ENCODE data around the gene PIWIL1.

PIWIL1 gene

DNA sequence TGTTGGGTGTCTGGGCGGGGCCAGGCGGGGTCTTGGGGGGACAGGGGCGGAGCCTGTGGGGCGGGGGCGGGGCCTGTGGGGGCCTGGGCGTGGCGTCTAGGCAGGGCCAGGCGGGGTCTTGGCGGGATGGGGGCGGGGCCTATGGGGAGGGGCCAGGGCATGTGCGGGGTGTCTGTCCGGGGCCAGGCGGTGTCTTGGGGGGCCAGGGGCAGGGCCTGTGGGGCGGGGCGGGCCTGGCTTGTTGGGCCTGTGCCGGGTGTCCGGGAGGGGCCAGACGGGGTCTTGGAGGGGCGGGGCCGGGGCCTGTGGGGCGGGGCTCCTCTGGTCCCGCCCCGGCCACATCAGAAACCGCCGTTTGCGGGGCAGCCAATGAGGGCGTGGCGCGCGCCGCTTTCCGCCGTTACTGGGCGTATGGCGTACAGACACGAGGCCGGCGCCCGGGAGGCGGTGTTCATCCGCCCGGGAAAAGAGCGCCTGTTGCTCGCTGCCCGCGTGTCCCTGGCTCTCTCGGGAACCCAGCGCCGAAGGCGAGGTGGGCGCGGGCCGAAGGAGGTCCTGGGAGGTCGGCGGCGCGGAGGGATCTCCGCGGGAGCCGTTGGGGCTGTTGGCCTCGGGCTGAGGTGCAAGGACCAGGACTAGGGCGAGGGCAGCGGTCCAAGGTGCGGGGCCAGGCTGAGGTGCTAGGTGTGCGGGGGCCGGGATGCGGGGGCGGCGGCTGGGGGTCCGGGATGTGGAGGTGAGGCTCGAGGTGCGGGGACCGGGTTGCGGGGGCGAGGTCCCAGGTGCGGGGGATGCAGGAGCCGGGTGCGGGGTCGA lies at the start of gene PIWIL1:
TSS of gene PIWIL1 (plus strand) at position 400 of the 816 bp plus-strand sequence. CDS start 4,705 bp downstream, outside the sequence.
- Mint-ChIP-seq H3K27me3 (peaks cover 22 to 31% of the 10 kb centered on the region in 2 donors), H3K27ac (no peak within 1 kb of the TSS), H3K36me3 (no peaks in the 10 kb centered on the region), H3K4me3 (no peak within 1 kb of the TSS), H3K9me3 (no peaks in the 10 kb centered on the region), H3K4me1 (no peaks in the 10 kb centered on the region)
- DNase-seq (no peak), ATAC-seq (replicated peaks) (no peak)

DNA sequence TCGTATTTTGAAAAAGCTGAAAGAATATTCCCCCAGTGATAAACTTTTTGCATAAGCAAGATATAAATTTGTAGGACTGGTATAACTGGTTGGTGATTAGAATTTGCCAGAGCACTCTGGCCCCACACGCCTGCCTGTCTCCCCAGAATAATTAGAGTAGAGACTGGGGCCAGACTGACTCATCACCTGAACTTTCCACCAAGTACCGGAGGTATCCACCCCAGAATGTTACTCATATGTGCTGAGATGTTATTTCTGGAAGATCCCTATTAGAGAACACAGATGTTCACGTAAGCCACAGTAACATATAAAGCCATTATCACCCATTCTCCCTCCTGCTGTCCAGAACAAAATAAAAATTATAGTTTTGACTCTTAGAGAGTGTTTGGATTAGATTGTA lies 49.5 kb upstream of the PIWIL1 start:
- no peaks in the 10 kb centered on the region for H3K4me1 Mint-ChIP-seq
- H3K27me3 Mint-ChIP-seq: peaks cover 3 to 4% of the 10 kb centered on the region in 2 donors
- DNase-seq (no peak), ATAC-seq (replicated peaks) (no peak)
- H3K27ac Mint-ChIP-seq: no peak overlapping the region
- H3K9me3 Mint-ChIP-seq: peaks cover 9 to 27% of the 10 kb centered on the region in 2 donors
- no peak overlapping the region for H3K4me3 Mint-ChIP-seq
- H3K36me3 Mint-ChIP-seq: no peaks in the 10 kb centered on the region

DNA sequence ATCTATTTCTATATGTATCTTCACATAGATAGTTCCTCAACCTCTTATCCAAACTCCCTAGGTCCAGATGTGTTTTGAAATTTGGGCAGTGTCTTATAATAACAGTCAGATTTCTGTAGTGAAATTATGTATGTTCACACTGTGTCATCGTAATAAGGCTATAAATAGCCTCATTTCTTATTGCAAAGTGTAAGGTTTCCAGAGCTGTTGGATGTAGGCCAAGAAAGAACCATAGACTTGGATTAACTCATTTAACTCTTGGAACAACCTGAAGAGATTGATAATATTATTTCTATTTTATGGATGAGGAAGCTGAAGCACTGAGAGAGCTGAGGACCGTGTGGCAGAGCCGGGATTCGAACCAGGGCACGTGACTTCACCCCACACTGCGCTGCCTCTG lies 49.0 kb upstream of the PIWIL1 start:
- Mint-ChIP-seq H3K4me3 (no peak overlapping the region), H3K36me3 (no peaks in the 10 kb centered on the region), H3K27ac (no peak overlapping the region), H3K9me3 (peaks cover 11 to 29% of the 10 kb centered on the region in 2 donors), H3K4me1 (no peaks in the 10 kb centered on the region), H3K27me3 (peaks cover 3 to 4% of the 10 kb centered on the region in 2 donors)
- DNase-seq (no peak), ATAC-seq (replicated peaks) (no peak)

DNA sequence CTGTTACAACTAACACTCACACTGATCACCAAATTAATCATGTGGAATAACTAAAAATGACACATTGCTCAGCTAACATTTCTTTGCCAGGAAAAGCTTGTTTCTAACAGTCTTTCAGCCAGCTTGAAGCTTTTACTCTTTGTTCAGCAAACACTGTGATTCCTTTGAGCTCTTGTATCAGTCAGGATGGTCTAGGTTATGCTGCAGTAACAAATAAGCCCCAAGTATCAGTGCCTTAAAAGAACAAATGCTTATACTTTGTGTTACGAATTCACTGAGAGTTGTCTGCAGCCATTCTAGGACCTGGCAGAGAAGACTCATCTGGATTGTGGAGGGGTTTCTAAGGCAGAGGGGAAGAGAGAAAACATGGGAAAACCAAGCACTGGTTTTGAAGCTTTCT lies 47.6 kb upstream of the PIWIL1 start:
- Mint-ChIP-seq H3K4me1 (no peaks in the 10 kb centered on the region), H3K9me3 (peaks cover 9 to 21% of the 10 kb centered on the region in 2 donors), H3K27ac (no peak overlapping the region), H3K36me3 (no peaks in the 10 kb centered on the region), H3K4me3 (no peak overlapping the region), H3K27me3 (peaks cover 3 to 4% of the 10 kb centered on the region in 2 donors)
- no peak for ATAC-seq (replicated peaks)
- DNase-seq: no peak

DNA sequence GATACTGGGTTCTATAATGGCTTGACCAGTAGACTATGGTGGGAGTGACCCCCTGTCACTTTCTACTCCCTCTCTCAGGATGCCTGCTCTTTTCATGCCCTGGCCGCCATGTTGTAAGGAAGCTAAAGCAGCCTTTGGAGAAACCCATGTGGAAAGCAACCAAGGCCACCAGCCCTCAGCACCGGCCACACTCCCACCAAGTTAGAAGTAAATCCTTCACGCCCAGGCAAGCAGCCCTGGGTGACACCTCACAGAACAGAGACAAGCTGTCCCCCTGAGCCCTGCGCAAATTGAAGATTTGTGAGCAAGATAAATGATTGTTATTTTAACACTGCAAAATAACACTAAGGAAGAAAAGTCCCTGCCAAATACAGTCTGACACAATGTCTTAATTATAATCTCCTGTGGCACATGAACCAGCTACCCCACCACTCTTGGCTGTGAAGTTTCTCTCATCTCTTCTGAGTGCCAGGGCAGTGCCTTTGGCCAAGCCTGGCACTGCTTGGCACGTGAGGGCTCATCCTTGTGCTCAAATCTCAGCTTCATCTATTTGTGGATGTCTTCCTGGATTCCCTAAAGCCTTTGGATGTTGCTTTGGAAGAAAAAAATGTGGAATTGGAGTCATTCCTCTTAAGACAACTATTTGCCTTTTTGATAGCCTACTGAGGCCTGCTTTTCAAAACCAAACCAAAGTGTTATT lies 39.2 kb upstream of the PIWIL1 start:
- H3K4me3 Mint-ChIP-seq: no peak overlapping the region
- H3K27me3 Mint-ChIP-seq: peaks cover 0 to 5% of the 10 kb centered on the region in 2 donors
- no peaks in the 10 kb centered on the region for H3K36me3 Mint-ChIP-seq
- DNase-seq: no peak
- H3K4me1 Mint-ChIP-seq: no peaks in the 10 kb centered on the region
- peaks cover 8 to 14% of the 10 kb centered on the region in 2 donors for H3K9me3 Mint-ChIP-seq
- no peak for ATAC-seq (replicated peaks)
- H3K27ac Mint-ChIP-seq: no peak overlapping the region

DNA sequence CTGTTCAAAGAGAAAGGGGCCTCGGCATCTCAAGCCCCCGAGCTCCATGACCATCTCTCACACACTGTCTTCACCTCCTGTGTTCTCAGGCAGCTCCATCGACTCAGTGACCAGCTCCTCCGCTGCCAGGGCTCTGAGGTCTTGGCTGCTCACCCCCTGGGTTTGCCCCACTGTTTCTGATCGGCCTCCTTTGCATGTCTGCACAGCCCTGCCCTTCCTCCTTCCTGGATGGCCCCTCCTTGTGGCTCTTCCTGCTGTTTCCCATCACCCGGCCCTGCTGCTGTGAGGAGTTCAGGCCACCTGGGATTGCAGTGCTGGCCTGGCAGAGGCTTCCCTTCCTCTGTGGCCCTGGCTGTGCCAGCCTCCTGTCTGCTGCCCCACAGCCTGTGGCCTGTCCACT lies 38.1 kb upstream of the PIWIL1 start:
- Mint-ChIP-seq H3K4me1 (no peaks in the 10 kb centered on the region), H3K9me3 (peaks cover 8 to 14% of the 10 kb centered on the region in 2 donors), H3K27me3 (peaks cover 0 to 5% of the 10 kb centered on the region in 2 donors), H3K36me3 (no peaks in the 10 kb centered on the region), H3K4me3 (no peak overlapping the region), H3K27ac (no peak overlapping the region)
- ATAC-seq (replicated peaks): no peak
- no peak for DNase-seq

DNA sequence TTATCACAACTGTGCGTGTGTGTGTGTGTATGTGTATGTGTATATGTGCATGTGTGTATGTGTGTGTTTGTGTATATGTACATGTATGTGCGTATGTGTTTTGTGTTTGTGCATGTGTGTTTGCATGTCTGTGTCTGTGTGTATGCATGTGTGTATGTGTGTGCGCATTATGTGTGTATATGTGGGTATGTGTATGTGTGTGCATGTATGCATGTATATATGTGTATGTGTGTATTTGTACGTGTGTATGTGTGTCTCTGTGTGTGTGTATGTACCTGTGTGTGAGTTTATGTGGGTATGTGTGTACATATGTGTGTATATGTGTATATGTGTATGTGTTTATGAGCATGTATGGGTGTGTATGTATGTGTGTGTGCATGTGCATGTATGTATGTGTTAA lies 37.6 kb upstream of the PIWIL1 start:
- H3K4me1 Mint-ChIP-seq: no peaks in the 10 kb centered on the region
- peaks cover 8 to 14% of the 10 kb centered on the region in 2 donors for H3K9me3 Mint-ChIP-seq
- H3K27ac Mint-ChIP-seq: no peak overlapping the region
- H3K4me3 Mint-ChIP-seq: peak overlapping the region in 1 of 2 donors; percentile 43
- H3K27me3 Mint-ChIP-seq: peaks cover 0 to 5% of the 10 kb centered on the region in 2 donors
- ATAC-seq (replicated peaks): no peak
- no peaks in the 10 kb centered on the region for H3K36me3 Mint-ChIP-seq
- no peak for DNase-seq

DNA sequence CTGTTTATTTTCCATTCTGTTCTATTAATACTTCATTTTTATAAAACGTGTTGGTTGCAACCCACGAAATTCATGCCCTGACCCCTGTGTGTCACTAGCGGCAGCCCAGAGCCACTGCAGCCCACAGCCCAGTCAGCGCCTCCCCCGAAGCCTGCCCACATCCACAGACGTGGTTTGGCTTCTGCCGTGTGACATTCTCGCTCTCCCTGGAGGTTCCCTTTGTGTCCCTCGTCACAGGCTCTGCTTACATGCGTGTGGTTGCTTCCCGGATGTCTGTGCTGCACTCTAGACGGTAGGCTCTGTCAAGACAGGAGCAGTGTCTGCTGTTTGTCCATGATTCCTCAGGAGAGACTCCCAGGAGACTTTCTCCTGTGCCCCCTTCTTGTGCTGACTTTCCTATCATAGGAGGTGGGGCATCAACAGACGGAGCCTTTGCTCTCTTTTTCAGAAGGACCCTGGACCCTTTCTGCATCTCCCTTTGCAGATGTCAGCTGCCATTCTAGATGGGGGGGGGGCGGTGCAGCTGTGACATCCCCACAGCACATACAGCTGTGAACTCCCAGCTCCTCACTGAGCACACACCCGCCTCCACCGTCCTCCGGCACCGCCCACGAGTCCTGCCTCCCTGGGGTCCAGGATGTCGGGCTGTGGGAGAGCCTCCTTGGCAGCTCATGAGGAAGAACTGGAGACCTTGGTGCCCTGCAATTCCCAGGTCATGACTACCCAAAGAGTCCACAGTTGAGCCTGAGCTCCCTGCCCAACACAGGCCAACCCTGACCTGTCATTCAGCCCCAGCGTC lies 36.8 kb upstream of the PIWIL1 start:
- no peak overlapping the region for H3K4me3 Mint-ChIP-seq
- no peaks in the 10 kb centered on the region for H3K36me3 Mint-ChIP-seq
- H3K9me3 Mint-ChIP-seq: peaks cover 8 to 14% of the 10 kb centered on the region in 2 donors
- no peak for ATAC-seq (replicated peaks)
- H3K4me1 Mint-ChIP-seq: no peaks in the 10 kb centered on the region
- DNase-seq: no peak
- H3K27ac Mint-ChIP-seq: no peak overlapping the region
- peaks cover 0 to 5% of the 10 kb centered on the region in 2 donors for H3K27me3 Mint-ChIP-seq

DNA sequence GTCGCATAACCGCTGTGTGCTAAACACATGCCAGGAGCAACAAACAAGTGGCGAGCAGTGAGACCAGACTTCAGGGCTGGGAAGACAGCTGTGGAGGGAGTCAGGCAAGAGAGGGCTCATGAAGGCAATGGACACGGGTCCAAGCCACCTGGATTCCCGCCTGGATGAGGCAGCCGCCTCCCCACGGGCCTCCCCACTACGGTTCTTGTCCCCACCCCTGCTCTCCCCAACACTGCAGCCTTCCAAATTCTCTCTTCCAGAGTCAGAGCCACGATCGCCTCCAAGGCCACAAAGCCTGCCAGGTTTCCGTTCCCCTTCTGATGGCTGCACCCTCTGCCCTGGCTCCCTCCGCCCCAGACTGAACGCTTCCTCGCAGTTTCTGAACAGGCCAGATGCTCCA lies 36.1 kb upstream of the PIWIL1 start:
- peaks cover 8 to 14% of the 10 kb centered on the region in 2 donors for H3K9me3 Mint-ChIP-seq
- no peaks in the 10 kb centered on the region for H3K4me1 Mint-ChIP-seq
- peaks cover 0 to 5% of the 10 kb centered on the region in 2 donors for H3K27me3 Mint-ChIP-seq
- H3K27ac Mint-ChIP-seq: no peak overlapping the region
- ATAC-seq (replicated peaks) (no peak), DNase-seq (no peak)
- H3K4me3 Mint-ChIP-seq: no peak overlapping the region
- no peaks in the 10 kb centered on the region for H3K36me3 Mint-ChIP-seq

DNA sequence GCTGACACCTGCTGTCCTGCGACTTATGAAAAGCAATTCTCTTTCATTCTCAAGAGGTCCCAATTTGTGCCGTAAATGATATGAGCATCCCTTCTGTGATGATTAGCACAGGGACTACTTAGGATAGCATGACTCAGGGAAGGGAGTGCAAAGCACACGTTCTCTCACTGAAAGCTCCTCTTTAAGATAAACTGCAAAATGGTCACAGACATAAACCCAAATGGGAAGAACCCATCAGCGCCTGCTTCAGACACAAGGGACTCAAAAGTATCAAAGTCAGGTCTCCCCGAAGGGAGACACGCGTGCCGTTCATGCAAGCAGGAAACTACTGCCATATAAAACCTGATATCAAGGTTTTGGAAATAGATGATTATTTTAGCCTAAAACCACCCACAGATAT lies 33.9 kb upstream of the PIWIL1 start:
- H3K36me3 Mint-ChIP-seq: no peaks in the 10 kb centered on the region
- no peak for DNase-seq
- peaks cover 0 to 5% of the 10 kb centered on the region in 2 donors for H3K27me3 Mint-ChIP-seq
- H3K4me1 Mint-ChIP-seq: no peaks in the 10 kb centered on the region
- no peak overlapping the region for H3K27ac Mint-ChIP-seq
- H3K4me3 Mint-ChIP-seq: no peak overlapping the region
- H3K9me3 Mint-ChIP-seq: peaks cover 8 to 11% of the 10 kb centered on the region in 2 donors
- no peak for ATAC-seq (replicated peaks)

DNA sequence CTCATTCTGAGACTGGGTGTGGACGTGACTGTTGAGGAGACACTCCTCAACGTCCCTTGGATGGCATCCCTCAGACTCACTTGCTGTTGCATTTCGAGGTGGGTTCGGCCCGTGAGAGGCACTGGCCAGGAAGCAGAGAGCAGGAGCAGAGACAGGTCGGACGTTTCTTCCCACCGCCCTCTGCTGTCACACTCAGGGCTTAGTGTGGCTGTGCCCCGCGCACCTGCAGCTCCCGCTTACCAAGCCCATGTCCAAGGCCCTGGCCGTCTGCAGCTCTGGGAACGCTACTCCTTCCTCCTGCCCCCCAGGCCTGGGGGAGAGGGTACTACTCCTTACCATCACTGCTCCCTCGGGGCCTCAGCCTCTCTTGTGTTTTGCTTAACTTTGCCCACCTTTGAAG lies 29.8 kb upstream of the PIWIL1 start:
- no peaks in the 10 kb centered on the region for H3K36me3 Mint-ChIP-seq
- H3K4me1 Mint-ChIP-seq: no peaks in the 10 kb centered on the region
- no peak overlapping the region for H3K27ac Mint-ChIP-seq
- no peak for ATAC-seq (replicated peaks)
- peaks cover 0 to 6% of the 10 kb centered on the region in 2 donors for H3K27me3 Mint-ChIP-seq
- no peak overlapping the region for H3K4me3 Mint-ChIP-seq
- H3K9me3 Mint-ChIP-seq: peaks cover 0 to 2% of the 10 kb centered on the region in 2 donors
- DNase-seq: no peak

DNA sequence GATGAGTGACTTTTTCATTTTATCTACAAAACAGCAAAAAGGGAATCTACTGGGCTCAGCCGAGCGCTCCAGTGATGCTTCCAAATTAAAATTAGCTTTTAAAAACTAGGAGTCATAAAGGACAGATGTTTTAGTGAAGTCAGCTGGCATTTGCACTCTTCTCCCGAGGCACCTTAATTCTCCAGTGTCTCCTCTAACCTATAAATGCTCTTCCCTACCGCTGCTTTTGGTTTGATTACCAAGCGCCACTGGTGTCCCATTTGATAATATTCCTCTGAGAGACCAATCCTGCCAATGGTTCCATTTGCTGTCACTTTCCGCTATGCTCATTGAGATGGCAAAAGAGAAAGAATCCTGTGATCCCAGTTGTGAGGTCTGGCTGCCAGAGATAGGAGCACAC lies 29.3 kb upstream of the PIWIL1 start:
- no peak overlapping the region for H3K4me3 Mint-ChIP-seq
- DNase-seq: no peak
- no peaks in the 10 kb centered on the region for H3K9me3 Mint-ChIP-seq

DNA sequence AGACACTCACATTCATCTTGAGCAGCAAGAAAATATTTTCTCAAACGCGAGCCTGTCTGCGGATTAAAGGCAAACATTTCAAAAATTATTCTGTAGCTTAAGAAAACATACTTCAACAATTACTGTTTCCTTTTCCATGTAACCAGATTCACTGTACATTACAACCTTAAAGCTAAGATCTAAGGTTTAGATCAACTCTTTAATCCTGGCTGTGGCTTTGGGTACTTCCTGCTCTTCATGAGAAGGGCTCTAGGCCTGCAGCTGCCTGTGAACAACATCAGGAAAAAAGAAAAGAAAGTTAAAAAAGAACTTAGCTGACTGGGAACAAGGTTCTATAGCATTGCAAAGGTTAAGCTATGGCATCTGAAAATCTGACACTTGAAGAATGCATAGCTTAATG lies 21.4 kb upstream of the PIWIL1 start:
- no peak overlapping the region for H3K4me3 Mint-ChIP-seq
- DNase-seq (no peak), ATAC-seq (replicated peaks) (no peak)
- H3K9me3 Mint-ChIP-seq: peaks cover 4 to 5% of the 10 kb centered on the region in 2 donors
- no peaks in the 10 kb centered on the region for H3K36me3 Mint-ChIP-seq
- H3K4me1 Mint-ChIP-seq: no peaks in the 10 kb centered on the region
- peaks cover 0 to 6% of the 10 kb centered on the region in 2 donors for H3K27me3 Mint-ChIP-seq
- no peak overlapping the region for H3K27ac Mint-ChIP-seq

More for the DNA sequence above, 29.3 kb upstream of the PIWIL1 start:
- Mint-ChIP-seq H3K36me3 (no peaks in the 10 kb centered on the region), H3K4me1 (no peaks in the 10 kb centered on the region), H3K27me3 (peaks cover 0 to 6% of the 10 kb centered on the region in 2 donors), H3K27ac (no peak overlapping the region)
- ATAC-seq (replicated peaks): no peak

DNA sequence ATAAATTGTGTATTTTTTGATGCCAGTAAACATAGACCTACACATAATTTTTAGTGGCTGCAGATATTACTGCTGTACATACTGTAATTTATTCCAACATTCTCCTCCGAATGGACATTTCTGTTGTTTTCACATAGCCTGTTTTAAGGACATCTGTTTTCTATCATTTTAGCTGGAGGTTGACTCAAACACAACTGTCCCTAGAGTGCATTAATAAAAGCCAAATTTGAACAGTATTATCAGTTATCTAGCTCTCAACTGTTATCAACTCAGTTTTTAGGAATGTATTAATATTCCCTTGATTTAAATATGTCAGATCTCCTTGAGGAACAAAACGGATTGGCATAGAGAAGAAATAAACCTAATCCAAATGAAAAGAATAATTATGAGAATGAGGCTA lies 17.2 kb upstream of the PIWIL1 start:
- Mint-ChIP-seq H3K27me3 (no peaks in the 10 kb centered on the region), H3K4me1 (no peaks in the 10 kb centered on the region), H3K27ac (no peak overlapping the region), H3K9me3 (no peaks in the 10 kb centered on the region), H3K36me3 (no peaks in the 10 kb centered on the region), H3K4me3 (no peak overlapping the region)
- DNase-seq (no peak), ATAC-seq (replicated peaks) (no peak)
